ENCODE data around the gene CPN1.
A peak's percentile ranks its signal among the peaks of the same experiment; 100 is the strongest.

CPN1 gene

GRCh38 chr10:100067466-100067865 lies 14.2 kb downstream of the CPN1 start:
- Histone ChIP-seq H2AFZ (ENCODE audit: low read depth, low read length) (no peak overlapping the region), H3K4me3 (ENCODE audit: low read length) (no peak overlapping the region), H3K4me1 (ENCODE audit: insufficient read depth, low read length) (no peaks in the 10 kb centered on the region), H3K9me3 (ENCODE audit: low read length) (no peaks in the 10 kb centered on the region), H3K36me3 (ENCODE audit: insufficient read depth, low read length) (no peaks in the 10 kb centered on the region), H3K27me3 (ENCODE audit: insufficient read depth, low read length) (no peaks in the 10 kb centered on the region)

GRCh38 chr10:100065084-100065660 lies 16.5 kb downstream of the CPN1 start:
- H3K27me3 ChIP-seq (ENCODE audit: insufficient read depth, low read length): no peaks in the 10 kb centered on the region
- H3K9me3 ChIP-seq (ENCODE audit: low read length): no peaks in the 10 kb centered on the region
- H3K4me1 ChIP-seq (ENCODE audit: insufficient read depth, low read length): no peaks in the 10 kb centered on the region
- no peak overlapping the region for H2AFZ ChIP-seq (ENCODE audit: low read depth, low read length)
- no peaks in the 10 kb centered on the region for H3K36me3 ChIP-seq (ENCODE audit: insufficient read depth, low read length)
- no peak overlapping the region for H3K4me3 ChIP-seq (ENCODE audit: low read length)

DNA sequence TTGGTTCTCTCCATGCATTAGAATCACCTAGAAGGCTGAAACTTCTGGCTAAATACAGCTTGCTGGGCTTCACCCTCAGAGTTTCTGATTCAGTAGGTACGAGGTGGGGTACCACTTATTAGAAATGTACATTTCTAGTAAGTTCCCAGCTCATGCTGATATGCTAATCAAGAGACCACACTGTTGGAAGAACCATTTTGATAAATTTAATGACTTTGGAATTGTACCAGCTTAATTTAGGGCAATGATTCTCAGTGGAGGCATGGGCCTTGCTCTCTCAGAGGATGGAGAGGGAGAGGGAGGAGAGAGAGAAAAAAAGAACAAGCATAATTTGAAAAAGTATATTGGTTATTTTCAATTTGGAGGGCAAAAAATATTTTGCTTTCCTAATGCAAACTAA lies 20.3 kb downstream of the CPN1 start:
- H2AFZ ChIP-seq (ENCODE audit: low read depth, low read length): no peak overlapping the region
- H3K4me3 ChIP-seq (ENCODE audit: low read length): no peak overlapping the region
- no peaks in the 10 kb centered on the region for H3K36me3 ChIP-seq (ENCODE audit: insufficient read depth, low read length)
- H3K27me3 ChIP-seq (ENCODE audit: insufficient read depth, low read length): no peaks in the 10 kb centered on the region
- no peaks in the 10 kb centered on the region for H3K4me1 ChIP-seq (ENCODE audit: insufficient read depth, low read length)
- H3K9me3 ChIP-seq (ENCODE audit: low read length): no peaks in the 10 kb centered on the region

DNA sequence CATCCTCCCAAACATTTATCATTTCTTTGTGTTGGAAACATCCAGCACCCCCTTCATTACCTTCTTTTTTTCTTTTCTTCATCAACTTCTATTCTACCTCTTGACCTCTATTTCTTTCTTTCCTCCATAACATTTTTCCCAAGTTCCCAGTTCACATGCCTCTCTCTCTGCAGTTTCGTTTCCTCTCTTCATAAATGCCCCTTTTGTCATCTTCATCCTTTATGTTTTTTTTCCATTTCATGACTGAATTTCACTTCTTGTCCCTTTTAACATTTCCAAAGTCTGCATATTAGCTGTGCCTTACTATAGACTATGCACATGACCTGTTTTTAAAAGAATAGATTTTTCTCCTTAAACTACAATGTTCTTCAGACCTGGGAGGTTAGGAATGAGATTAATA lies 23.7 kb downstream of the CPN1 start:
- Histone ChIP-seq H2AFZ (ENCODE audit: low read depth, low read length) (no peak overlapping the region), H3K4me1 (ENCODE audit: insufficient read depth, low read length) (no peaks in the 10 kb centered on the region), H3K36me3 (ENCODE audit: insufficient read depth, low read length) (no peaks in the 10 kb centered on the region), H3K9me3 (ENCODE audit: low read length) (no peaks in the 10 kb centered on the region), H3K27me3 (ENCODE audit: insufficient read depth, low read length) (no peaks in the 10 kb centered on the region), H3K4me3 (ENCODE audit: low read length) (no peak overlapping the region)

GRCh38 chr10:100053686-100054460 lies 27.8 kb downstream of the CPN1 start:
- H3K4me1 ChIP-seq (ENCODE audit: insufficient read depth, low read length): no peaks in the 10 kb centered on the region
- H3K36me3 ChIP-seq (ENCODE audit: insufficient read depth, low read length): no peaks in the 10 kb centered on the region
- no peaks in the 10 kb centered on the region for H3K9me3 ChIP-seq (ENCODE audit: low read length)
- no peaks in the 10 kb centered on the region for H3K27me3 ChIP-seq (ENCODE audit: insufficient read depth, low read length)
- no peak overlapping the region for H3K4me3 ChIP-seq (ENCODE audit: low read length)
- no peak overlapping the region for H2AFZ ChIP-seq (ENCODE audit: low read depth, low read length)

DNA sequence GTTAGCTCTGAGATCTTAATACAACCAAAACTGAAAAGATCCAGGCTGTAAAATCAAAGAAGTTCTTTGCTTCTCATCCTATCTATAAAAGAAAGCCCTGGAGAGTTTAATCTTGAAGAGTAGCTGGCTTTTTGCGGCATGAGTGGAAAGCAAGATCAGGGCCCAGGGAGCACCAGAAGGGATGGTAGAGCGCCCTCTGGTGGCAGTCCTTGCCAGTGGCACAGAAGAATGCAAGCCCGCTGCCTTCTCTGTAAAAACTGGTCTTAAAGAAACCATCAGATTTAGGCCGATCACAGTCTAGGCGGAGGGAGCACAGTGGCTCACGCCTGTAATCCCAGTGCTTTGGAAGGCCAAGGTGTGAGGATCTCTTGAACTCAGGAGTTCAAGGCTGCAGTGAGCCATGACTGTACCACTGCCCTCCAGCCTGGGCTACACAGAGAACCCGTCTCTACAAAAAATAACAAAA lies 35.6 kb downstream of the CPN1 start:
- Histone ChIP-seq H2AFZ (ENCODE audit: low read depth, low read length) (peak overlapping the region; percentile 17), H3K27me3 (ENCODE audit: insufficient read depth, low read length) (no peaks in the 10 kb centered on the region), H3K36me3 (ENCODE audit: insufficient read depth, low read length) (no peaks in the 10 kb centered on the region), H3K4me1 (ENCODE audit: insufficient read depth, low read length) (peaks cover 3% of the 10 kb centered on the region), H3K9me3 (ENCODE audit: low read length) (no peaks in the 10 kb centered on the region), H3K4me3 (ENCODE audit: low read length) (no peak overlapping the region)

GRCh38 chr10:100045592-100045991 lies 36.1 kb downstream of the CPN1 start:
- Histone ChIP-seq H3K36me3 (ENCODE audit: insufficient read depth, low read length) (no peaks in the 10 kb centered on the region), H3K27me3 (ENCODE audit: insufficient read depth, low read length) (no peaks in the 10 kb centered on the region), H3K4me1 (ENCODE audit: insufficient read depth, low read length) (peaks cover 3% of the 10 kb centered on the region), H2AFZ (ENCODE audit: low read depth, low read length) (peak overlapping the region; percentile 17), H3K4me3 (ENCODE audit: low read length) (no peak overlapping the region), H3K9me3 (ENCODE audit: low read length) (no peaks in the 10 kb centered on the region)

- Histone ChIP-seq H3K9me3 (ENCODE audit: low read length) (no peaks in the 10 kb centered on the region), H3K4me3 (ENCODE audit: low read length) (no peak overlapping the region), H2AFZ (ENCODE audit: low read depth, low read length) (peak overlapping the region; percentile 29), H3K27me3 (ENCODE audit: insufficient read depth, low read length) (no peaks in the 10 kb centered on the region), H3K4me1 (ENCODE audit: insufficient read depth, low read length) (peaks cover 3% of the 10 kb centered on the region), H3K36me3 (ENCODE audit: insufficient read depth, low read length) (no peaks in the 10 kb centered on the region)
These were observed 37.9 kb downstream of the CPN1 start for GRCh38 chr10:100043796-100044195.

DNA sequence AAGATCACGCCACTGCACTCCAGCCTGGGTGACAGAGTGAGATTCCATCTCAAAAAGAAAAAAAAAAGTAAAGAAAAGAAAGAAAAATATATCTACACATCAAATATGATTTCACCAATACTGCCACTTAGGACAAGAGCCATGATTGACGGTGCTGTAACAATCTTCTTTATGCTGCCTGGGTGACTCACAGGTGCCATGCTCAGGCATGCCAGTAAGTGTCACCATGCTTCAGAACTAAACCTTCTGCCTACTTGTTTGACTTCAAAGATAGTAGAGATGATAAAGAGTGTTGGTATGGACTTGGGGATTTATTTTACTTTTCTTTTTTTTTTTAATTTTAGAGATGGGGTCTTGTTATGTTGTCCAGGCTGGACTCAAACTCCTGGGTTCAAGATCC lies 38.3 kb downstream of the CPN1 start:
- H3K4me3 ChIP-seq (ENCODE audit: low read length): no peak overlapping the region
- H3K4me1 ChIP-seq (ENCODE audit: insufficient read depth, low read length): peaks cover 3% of the 10 kb centered on the region
- H3K36me3 ChIP-seq (ENCODE audit: insufficient read depth, low read length): no peaks in the 10 kb centered on the region
- no peaks in the 10 kb centered on the region for H3K27me3 ChIP-seq (ENCODE audit: insufficient read depth, low read length)
- H3K9me3 ChIP-seq (ENCODE audit: low read length): no peaks in the 10 kb centered on the region
- no peak overlapping the region for H2AFZ ChIP-seq (ENCODE audit: low read depth, low read length)

GRCh38 chr10:100041306-100042002 lies 40.2 kb downstream of the CPN1 start:
- Histone ChIP-seq H3K4me3 (ENCODE audit: low read length) (no peak overlapping the region), H2AFZ (ENCODE audit: low read depth, low read length) (no peak overlapping the region), H3K9me3 (ENCODE audit: low read length) (no peaks in the 10 kb centered on the region), H3K36me3 (ENCODE audit: insufficient read depth, low read length) (no peaks in the 10 kb centered on the region), H3K4me1 (ENCODE audit: insufficient read depth, low read length) (peaks cover 3% of the 10 kb centered on the region), H3K27me3 (ENCODE audit: insufficient read depth, low read length) (no peaks in the 10 kb centered on the region)

DNA sequence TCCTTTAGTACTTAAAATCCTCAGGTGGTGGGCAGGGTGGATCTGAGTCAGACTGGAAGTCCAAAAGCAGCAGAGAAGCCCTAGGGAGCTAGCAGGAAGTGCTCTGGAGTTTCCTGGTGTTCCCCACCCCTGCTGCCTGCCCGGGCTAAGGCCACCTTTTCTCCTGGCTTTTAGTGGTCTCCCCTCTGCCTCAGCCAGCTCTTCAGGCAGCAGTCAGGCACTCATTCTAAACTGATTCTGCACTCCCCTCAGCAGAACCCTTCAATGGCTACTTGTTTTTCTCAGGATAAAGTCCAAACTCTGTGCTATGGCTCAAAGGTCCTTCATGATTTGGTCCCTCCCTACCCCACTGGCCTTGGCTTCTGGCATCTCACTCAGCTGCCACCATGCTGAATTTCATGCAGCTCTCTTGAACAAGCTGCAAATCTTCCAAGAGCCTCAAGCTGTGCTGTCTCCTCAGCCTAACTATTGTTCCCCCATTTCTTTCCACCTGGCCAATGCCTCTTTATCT lies 43.1 kb downstream of the CPN1 start:
- H3K4me1 ChIP-seq (ENCODE audit: insufficient read depth, low read length): no peaks in the 10 kb centered on the region
- no peaks in the 10 kb centered on the region for H3K36me3 ChIP-seq (ENCODE audit: insufficient read depth, low read length)
- H3K9me3 ChIP-seq (ENCODE audit: low read length): no peaks in the 10 kb centered on the region
- H2AFZ ChIP-seq (ENCODE audit: low read depth, low read length): no peak overlapping the region
- no peaks in the 10 kb centered on the region for H3K27me3 ChIP-seq (ENCODE audit: insufficient read depth, low read length)
- H3K4me3 ChIP-seq (ENCODE audit: low read length): no peak overlapping the region

DNA sequence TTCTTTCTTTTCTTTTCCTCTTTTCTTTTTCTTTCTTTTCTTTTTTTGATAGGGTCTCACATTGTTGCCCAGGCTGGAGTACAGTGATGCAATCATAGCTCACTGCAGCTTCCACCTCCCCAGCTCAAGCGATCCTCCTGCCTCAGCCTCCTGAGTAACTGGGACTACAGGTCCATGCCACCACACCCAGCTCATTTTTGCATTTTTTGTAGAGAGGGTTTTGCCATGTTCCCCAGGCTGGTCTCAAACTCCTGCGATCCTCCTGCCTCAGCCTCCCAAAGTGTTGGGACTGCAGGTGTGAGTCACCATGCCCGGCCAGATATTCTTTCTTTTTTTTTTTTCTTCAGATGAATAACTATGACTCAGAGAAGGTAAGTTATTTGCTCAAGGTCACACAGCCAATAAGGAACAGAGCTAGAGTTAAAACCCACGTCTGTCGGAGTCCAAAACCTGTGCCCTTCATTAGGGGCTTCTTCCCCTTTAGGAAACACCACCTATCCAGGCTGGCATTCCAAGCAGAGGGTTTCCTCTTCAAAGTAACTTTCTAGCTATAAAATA lies 43.8 kb downstream of the CPN1 start:
- H2AFZ ChIP-seq (ENCODE audit: low read depth, low read length): no peak overlapping the region
- no peaks in the 10 kb centered on the region for H3K4me1 ChIP-seq (ENCODE audit: insufficient read depth, low read length)
- H3K36me3 ChIP-seq (ENCODE audit: insufficient read depth, low read length): no peaks in the 10 kb centered on the region
- no peaks in the 10 kb centered on the region for H3K9me3 ChIP-seq (ENCODE audit: low read length)
- H3K27me3 ChIP-seq (ENCODE audit: insufficient read depth, low read length): no peaks in the 10 kb centered on the region
- H3K4me3 ChIP-seq (ENCODE audit: low read length): no peak overlapping the region

GRCh38 chr10:100036850-100037249 lies 44.8 kb downstream of the CPN1 start:
- Histone ChIP-seq H3K4me1 (ENCODE audit: insufficient read depth, low read length) (no peaks in the 10 kb centered on the region), H2AFZ (ENCODE audit: low read depth, low read length) (no peak overlapping the region), H3K27me3 (ENCODE audit: insufficient read depth, low read length) (no peaks in the 10 kb centered on the region), H3K36me3 (ENCODE audit: insufficient read depth, low read length) (no peaks in the 10 kb centered on the region), H3K9me3 (ENCODE audit: low read length) (no peaks in the 10 kb centered on the region), H3K4me3 (ENCODE audit: low read length) (no peak overlapping the region)
